Neural cell (in vitro differentiated cells): ENCODE results near the gene ATP6AP1.

ENCODE experiments used
- POLR2AphosphoS5 ChIP-seq: IDR thresholded peaks from 2 replicates; pipeline ENCODE4 v1.6.1; 2012
- TF ChIP-seq, protein P1 (sequence below): IDR thresholded peaks from 2 replicates; pipeline ENCODE4 v1.6.1; 2012; ENCODE audit warnings: borderline replicate concordance

DNA sequence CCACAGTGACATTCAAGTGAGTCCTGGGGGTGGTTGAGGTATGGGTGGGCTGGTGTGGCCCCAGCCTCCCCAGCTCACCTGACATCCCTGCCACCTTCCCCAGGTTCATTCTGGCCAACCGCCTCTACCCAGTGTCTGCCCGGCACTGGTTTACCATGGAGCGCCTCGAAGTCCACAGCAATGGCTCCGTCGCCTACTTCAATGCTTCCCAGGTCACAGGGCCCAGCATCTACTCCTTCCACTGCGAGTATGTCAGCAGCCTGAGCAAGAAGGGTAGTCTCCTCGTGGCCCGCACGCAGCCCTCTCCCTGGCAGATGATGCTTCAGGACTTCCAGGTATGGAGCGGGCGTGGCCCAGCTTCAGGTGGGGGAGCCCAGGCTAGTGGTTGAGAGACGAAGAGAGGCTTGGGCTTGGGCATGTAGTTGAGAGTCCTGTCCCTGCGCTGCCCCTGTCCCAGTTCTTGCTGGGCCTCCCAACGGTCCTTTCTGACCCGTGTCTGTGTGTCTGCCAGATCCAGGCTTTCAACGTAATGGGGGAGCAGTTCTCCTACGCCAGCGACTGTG is 6.8 kb downstream of the ATP6AP1 start:
- TF ChIP-seq, protein P1, sequence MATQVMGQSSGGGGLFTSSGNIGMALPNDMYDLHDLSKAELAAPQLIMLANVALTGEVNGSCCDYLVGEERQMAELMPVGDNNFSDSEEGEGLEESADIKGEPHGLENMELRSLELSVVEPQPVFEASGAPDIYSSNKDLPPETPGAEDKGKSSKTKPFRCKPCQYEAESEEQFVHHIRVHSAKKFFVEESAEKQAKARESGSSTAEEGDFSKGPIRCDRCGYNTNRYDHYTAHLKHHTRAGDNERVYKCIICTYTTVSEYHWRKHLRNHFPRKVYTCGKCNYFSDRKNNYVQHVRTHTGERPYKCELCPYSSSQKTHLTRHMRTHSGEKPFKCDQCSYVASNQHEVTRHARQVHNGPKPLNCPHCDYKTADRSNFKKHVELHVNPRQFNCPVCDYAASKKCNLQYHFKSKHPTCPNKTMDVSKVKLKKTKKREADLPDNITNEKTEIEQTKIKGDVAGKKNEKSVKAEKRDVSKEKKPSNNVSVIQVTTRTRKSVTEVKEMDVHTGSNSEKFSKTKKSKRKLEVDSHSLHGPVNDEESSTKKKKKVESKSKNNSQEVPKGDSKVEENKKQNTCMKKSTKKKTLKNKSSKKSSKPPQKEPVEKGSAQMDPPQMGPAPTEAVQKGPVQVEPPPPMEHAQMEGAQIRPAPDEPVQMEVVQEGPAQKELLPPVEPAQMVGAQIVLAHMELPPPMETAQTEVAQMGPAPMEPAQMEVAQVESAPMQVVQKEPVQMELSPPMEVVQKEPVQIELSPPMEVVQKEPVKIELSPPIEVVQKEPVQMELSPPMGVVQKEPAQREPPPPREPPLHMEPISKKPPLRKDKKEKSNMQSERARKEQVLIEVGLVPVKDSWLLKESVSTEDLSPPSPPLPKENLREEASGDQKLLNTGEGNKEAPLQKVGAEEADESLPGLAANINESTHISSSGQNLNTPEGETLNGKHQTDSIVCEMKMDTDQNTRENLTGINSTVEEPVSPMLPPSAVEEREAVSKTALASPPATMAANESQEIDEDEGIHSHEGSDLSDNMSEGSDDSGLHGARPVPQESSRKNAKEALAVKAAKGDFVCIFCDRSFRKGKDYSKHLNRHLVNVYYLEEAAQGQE: no peak
- no peak for TF ChIP-seq POLR2AphosphoS5
